Left renal pelvis (tissue), 4 donors: ENCODE data around the gene NAP1L5. TPM values are rescaled to one million over a fixed set of nuclear protein-coding genes. Genes with fewer than 3 reads are reported as not detected.

Experiments
- DNase-seq, 4 donors: peaks; one replicate each; pipeline ENCODE4 v3.0.0-alpha.2; 2013; ENCODE audit warnings: low read depth in 4 of 4, low spot score in 3 of 4
- polyA plus RNA-seq, 4 donors: library from polyadenylated mRNA; unstranded; fragments of 120-200 nt; gene quantifications; one replicate each; pipeline ENCODE4 v1.2.1, GENCODE V29; 2013; ENCODE audit not compliant: insufficient read length in 4 of 4

The NAP1L5 gene
- polyA plus RNA-seq, 4 donors, result 11.1 to 21.6 (median 17.5) TPM

- DNase-seq, result peak in 1 of 4 donors; percentile 26
Measured at GRCh38 chr4:88672987-88673386, 24.6 kb downstream of the NAP1L5 start.

DNA sequence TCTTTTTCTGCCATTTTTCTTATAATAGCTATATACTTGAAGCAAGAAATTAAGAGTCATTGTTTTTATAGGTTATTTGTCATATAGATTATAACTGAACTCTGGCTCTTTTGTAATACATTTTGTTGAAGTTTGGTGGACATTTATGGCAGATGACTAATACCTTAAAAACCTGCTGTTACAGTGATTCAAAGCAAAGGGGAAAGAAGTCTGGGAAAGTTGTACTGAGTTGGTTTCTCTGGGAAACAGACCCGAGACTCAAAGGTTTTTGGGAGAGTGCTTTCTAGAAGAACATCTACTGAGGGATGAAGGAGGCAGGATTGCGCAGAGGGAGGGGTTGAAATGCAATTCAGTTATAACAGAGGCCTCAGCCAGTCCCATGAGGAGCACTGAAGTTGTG lies 35.9 kb downstream of the NAP1L5 start:
- no peak for DNase-seq

GRCh38 chr4:88660446-88661294 lies 37.0 kb downstream of the NAP1L5 start:
- no peak for DNase-seq

GRCh38 chr4:88659890-88660208 lies 37.8 kb downstream of the NAP1L5 start:
- DNase-seq, result no peak

GRCh38 chr4:88659055-88659889 lies 38.4 kb downstream of the NAP1L5 start:
- DNase-seq, result peak in 2 of 4 donors; percentile 37 to 48

GRCh38 chr4:88655226-88655625 lies 42.4 kb downstream of the NAP1L5 start:
- DNase-seq, result no peak

DNA sequence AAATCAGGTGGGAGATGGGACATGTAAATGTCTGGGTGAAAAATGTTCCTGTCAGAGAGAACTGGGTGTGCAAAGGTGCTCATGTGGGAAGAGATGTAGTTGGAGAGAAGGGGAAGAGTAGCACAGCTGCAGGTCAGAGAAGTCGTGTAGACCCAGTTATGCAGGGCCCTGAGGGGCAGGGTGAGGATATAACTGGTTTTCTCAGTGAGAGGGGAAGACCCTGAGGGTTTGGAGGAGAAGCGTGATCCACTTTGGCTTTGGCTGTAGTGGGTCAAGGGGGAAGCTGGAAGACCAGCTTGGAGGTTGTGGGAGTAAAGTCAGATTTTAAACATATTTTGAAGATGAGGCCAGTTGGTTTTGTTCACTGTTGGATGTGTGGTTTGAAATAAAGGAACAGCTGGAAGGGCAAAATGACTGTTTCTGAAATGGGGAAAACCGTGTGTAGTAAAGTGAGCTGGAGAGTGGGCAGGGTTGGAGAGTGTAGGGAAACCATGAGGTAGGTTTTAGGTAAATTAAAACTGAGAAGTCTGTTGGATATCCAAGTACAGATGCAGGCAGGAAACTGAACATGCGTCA lies 44.2 kb downstream of the NAP1L5 start:
- no peak for DNase-seq

- DNase-seq, result no peak
Measured at GRCh38 chr4:88649716-88650115, 47.9 kb downstream of the NAP1L5 start.

GRCh38 chr4:88646528-88647280 lies 50.9 kb downstream of the NAP1L5 start:
- DNase-seq, result no peak

DNA sequence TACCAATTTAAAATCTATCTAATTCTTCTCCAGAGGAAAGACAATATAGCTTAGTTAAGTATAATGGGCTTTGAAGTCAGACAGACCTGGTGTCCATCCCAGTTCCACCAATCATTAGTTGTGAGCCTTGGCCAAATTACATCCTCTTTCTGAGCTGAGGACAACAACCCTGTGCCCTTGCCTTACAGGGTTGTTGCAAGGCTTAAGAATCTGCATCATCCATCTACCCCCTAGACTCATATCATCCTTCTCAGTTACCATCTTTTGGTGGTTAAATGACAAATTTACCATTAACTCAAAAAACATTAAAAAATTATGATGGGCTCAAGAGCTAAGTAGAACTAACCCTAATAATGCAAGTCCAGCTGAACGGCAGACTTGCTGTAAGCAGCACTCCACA lies 51.6 kb downstream of the NAP1L5 start:
- DNase-seq, result no peak

Other genes starting within 250 kb of the NAP1L5 start
- 1 to 10 TPM; 4.8 to 6.6 (median 5.5) TPM for gene HERC5, start 240.7 kb downstream of the NAP1L5 start, polyA plus RNA-seq
- gene PYURF, start 174.1 kb downstream of the NAP1L5 start, polyA plus RNA-seq, result 100 to 1,000 TPM; 110 to 130 (median 117) TPM
- 10 to 100 TPM; 12.2 to 17.7 (median 16.6) TPM for gene HERC3, start 105.3 kb downstream of the NAP1L5 start, polyA plus RNA-seq